ENCODE results near the gene NAB2. TPM values are rescaled to one million over a fixed set of nuclear protein-coding genes. Genes with fewer than 3 reads are reported as not detected.

The NAB2 gene
- total and polyA plus RNA-seq, 2 donors (not counting 3 experiments of a cell fraction or from before 2014, with no cell fraction given), result 14.6 to 15.9 TPM

DNA sequence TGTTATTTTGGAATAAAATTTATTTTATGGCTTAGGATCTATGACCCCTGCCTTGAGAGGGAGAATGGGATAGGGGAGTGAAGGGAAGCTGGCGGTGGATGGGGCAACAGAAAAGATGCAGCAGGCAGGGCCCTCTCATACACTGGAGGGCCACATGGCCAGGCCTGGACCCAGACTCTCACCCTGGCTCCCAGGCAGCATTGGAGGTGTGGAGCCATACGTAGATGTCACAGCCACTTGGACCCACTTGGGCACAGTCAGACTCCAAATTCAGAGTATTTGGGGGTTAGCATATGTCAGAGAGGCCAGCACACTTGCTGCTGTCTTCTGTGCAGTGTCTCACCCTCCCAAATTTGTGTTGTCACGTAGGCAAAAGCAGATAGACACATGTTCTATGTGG lies 6.5 kb downstream of the NAB2 start:
- no peaks in the 10 kb centered on the region for H3K27me3 ChIP-seq (ENCODE audit: control insufficient read depth in 2 of 2, insufficient read depth in 2 of 2, low read length in 2 of 2)
- FAIRE-seq (no peak), DNase-seq (ENCODE audit: low read depth, low spot score) (no peak)
- H3K9me1 ChIP-seq (replicated peaks; ENCODE audit: control insufficient read depth, extremely low read depth, insufficient read depth, low read length), result no peaks in the 10 kb centered on the region
- no peaks in the 10 kb centered on the region for H3K9me3 ChIP-seq (replicated peaks; ENCODE audit: control insufficient read depth, insufficient read depth, low read length)
- H4K20me1 ChIP-seq (replicated peaks; ENCODE audit: control insufficient read depth, extremely low read depth, insufficient read depth, low read length), result no peaks in the 10 kb centered on the region
- TF ChIP-seq POLR2AphosphoS5 (IDR thresholded peaks at IDR 0.05; ENCODE audit: insufficient read depth, low read depth, low read length) (no peak), JUN (IDR thresholded peaks at IDR 0.05; ENCODE audit: borderline replicate concordance, insufficient read depth, insufficient read length, low read depth) (no peak)
- no peak overlapping the region for H3K4me2 ChIP-seq (ENCODE audit: insufficient read depth, low read length)
- H3K9ac ChIP-seq (replicated peaks; ENCODE audit: extremely low read depth, insufficient read depth, low read length), result no peak overlapping the region
- POLR2A ChIA-PET, result no interaction called here
- intact Hi-C loops (cut with micrococcal nuclease) (no loop called here), dilution Hi-C loops (cut with MboI; ENCODE audit: extremely low pct_ligation_motif_present, low sequenced_read_pairs) (no loop called here)
- H3K4me1 ChIP-seq (ENCODE audit: control insufficient read depth, extremely low read depth, insufficient read depth, low read length), result peaks cover 12% of the 10 kb centered on the region
- H3K36me3 ChIP-seq (ENCODE audit: control insufficient read depth in 2 of 2, extremely low read depth in 1 of 2, insufficient read depth in 2 of 2, low read length in 2 of 2), result peaks cover 4 to 52% of the 10 kb centered on the region in 2 experiments
- H2AFZ ChIP-seq (ENCODE audit: low read depth, low read length), result no peak overlapping the region
- H3K27ac ChIP-seq (ENCODE audit: insufficient read depth, low read depth, low read length), result no peak overlapping the region
- no TSS peak for BruUV-seq (replicated peaks)
- H3K79me2 ChIP-seq (ENCODE audit: control insufficient read depth, insufficient read depth, low read length), result peaks cover 5% of the 10 kb centered on the region
- CTCF ChIA-PET, result interaction anchor here (0.6 to 14.4 kb wide), 3 partner anchors 16 to 35 kb away, joined by 3 to 158 read pairs (median 6); partner anchors contain the start of gene STAT6
- H3K4me3 ChIP-seq (replicated peaks in 1 of 3; ENCODE audit: insufficient read depth in 1 of 3, low read depth in 1 of 3, low read length in 3 of 3), result no peak overlapping the region

- Histone ChIP-seq H3K9me3 (replicated peaks; ENCODE audit: control insufficient read depth, insufficient read depth, low read length) (no peaks in the 10 kb centered on the region), H2AFZ (ENCODE audit: low read depth, low read length) (no peak overlapping the region), H4K20me1 (replicated peaks; ENCODE audit: control insufficient read depth, extremely low read depth, insufficient read depth, low read length) (no peaks in the 10 kb centered on the region), H3K4me2 (ENCODE audit: insufficient read depth, low read length) (no peak overlapping the region), H3K9ac (replicated peaks; ENCODE audit: extremely low read depth, insufficient read depth, low read length) (no peak overlapping the region), H3K9me1 (replicated peaks; ENCODE audit: control insufficient read depth, extremely low read depth, insufficient read depth, low read length) (no peaks in the 10 kb centered on the region), H3K27me3 (ENCODE audit: control insufficient read depth in 2 of 2, insufficient read depth in 2 of 2, low read length in 2 of 2) (no peaks in the 10 kb centered on the region), H3K79me2 (ENCODE audit: control insufficient read depth, insufficient read depth, low read length) (no peaks in the 10 kb centered on the region), H3K4me3 (replicated peaks in 1 of 3; ENCODE audit: insufficient read depth in 1 of 3, low read depth in 1 of 3, low read length in 3 of 3) (no peak overlapping the region), H3K27ac (ENCODE audit: insufficient read depth, low read depth, low read length) (no peak overlapping the region), H3K36me3 (ENCODE audit: control insufficient read depth in 2 of 2, extremely low read depth in 1 of 2, insufficient read depth in 2 of 2, low read length in 2 of 2) (peaks cover 4 to 50% of the 10 kb centered on the region in 2 experiments), H3K4me1 (ENCODE audit: control insufficient read depth, extremely low read depth, insufficient read depth, low read length) (peaks cover 8% of the 10 kb centered on the region)
- FAIRE-seq, result no peak
- ChIA-PET POLR2A (no interaction called here), CTCF (interaction anchor here (1.5 to 14.4 kb wide), 2 partner anchors 15 to 27 kb away, joined by 6 to 158 read pairs; partner anchors contain the start of gene STAT6)
- dilution Hi-C loops (cut with MboI; ENCODE audit: extremely low pct_ligation_motif_present, low sequenced_read_pairs) (no loop called here), intact Hi-C loops (cut with micrococcal nuclease) (no loop called here)
- BruUV-seq (replicated peaks), result no TSS peak
- no peak for TF ChIP-seq GATA2 (IDR thresholded peaks at IDR 0.05; ENCODE audit: insufficient read depth, insufficient read length, low read depth, low read length)
- no peak for TF ChIP-seq EZH2 (IDR thresholded peaks at IDR 0.05; ENCODE audit: borderline replicate concordance, low read depth, low read length, severe bottlenecking)
- TF ChIP-seq POLR2A (IDR thresholded peaks at IDR 0.05; ENCODE audit: low read depth, low read length), result no peak
- no peak for TF ChIP-seq MAX (IDR thresholded peaks at IDR 0.05; ENCODE audit: insufficient read depth, insufficient read length)
- no peak for TF ChIP-seq POLR2AphosphoS5 (IDR thresholded peaks at IDR 0.05; ENCODE audit: insufficient read depth, low read depth, low read length)
- TF ChIP-seq, protein P1, sequence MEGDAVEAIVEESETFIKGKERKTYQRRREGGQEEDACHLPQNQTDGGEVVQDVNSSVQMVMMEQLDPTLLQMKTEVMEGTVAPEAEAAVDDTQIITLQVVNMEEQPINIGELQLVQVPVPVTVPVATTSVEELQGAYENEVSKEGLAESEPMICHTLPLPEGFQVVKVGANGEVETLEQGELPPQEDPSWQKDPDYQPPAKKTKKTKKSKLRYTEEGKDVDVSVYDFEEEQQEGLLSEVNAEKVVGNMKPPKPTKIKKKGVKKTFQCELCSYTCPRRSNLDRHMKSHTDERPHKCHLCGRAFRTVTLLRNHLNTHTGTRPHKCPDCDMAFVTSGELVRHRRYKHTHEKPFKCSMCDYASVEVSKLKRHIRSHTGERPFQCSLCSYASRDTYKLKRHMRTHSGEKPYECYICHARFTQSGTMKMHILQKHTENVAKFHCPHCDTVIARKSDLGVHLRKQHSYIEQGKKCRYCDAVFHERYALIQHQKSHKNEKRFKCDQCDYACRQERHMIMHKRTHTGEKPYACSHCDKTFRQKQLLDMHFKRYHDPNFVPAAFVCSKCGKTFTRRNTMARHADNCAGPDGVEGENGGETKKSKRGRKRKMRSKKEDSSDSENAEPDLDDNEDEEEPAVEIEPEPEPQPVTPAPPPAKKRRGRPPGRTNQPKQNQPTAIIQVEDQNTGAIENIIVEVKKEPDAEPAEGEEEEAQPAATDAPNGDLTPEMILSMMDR (IDR thresholded peaks at IDR 0.05; ENCODE audit: extremely low read depth in 1 of 2, insufficient read depth in 1 of 2, low read depth in 1 of 2, low read length in 2 of 2), result no peak
- no peak for TF ChIP-seq JUN (IDR thresholded peaks at IDR 0.05; ENCODE audit: borderline replicate concordance, insufficient read depth, insufficient read length, low read depth)
- no peak for TF ChIP-seq MYC (IDR thresholded peaks at IDR 0.05; ENCODE audit: low read depth, low read length)
- TF ChIP-seq FOS (IDR thresholded peaks at IDR 0.05; ENCODE audit: borderline replicate concordance, insufficient read depth, low read length), result no peak
- DNase-seq (ENCODE audit: low read depth, low spot score), result no peak
Observed at GRCh38 chr12:57096099-57096572, 7.2 kb downstream of the NAB2 start.

Measured in endothelial cell of umbilical vein (primary cell).